Endodermal cell (in vitro differentiated cells): ENCODE results near the gene ITSN1. TPM values are rescaled to one million over a fixed set of nuclear protein-coding genes. Genes with fewer than 3 reads are reported as not detected.

ENCODE experiments used
- DNase-seq: peaks from one replicate; pipeline ENCODE4 v3.0.0-alpha.2; 2017
- H3K27ac ChIP-seq: 2 replicates; pipeline ENCODE4 v1.5.1; 2013; ENCODE audit warnings: mild to moderate bottlenecking, low read depth, low read length, moderate library complexity
- H3K27me3 ChIP-seq: 2 replicates; pipeline ENCODE4 v1.6.1; 2013; ENCODE audit warnings: mild to moderate bottlenecking, low read length, moderate library complexity; ENCODE audit not compliant: insufficient read depth, control insufficient read depth, poor library complexity, severe bottlenecking
- H3K36me3 ChIP-seq: 2 replicates; pipeline ENCODE4 v1.7.0; 2013; ENCODE audit warnings: mild to moderate bottlenecking, low read length, moderate library complexity; ENCODE audit not compliant: control insufficient read depth, insufficient read depth
- H3K4me1 ChIP-seq: one replicate; pipeline ENCODE4 v1.7.0; 2013; ENCODE audit warnings: low read length; ENCODE audit not compliant: control insufficient read depth, insufficient read depth
- H3K4me3 ChIP-seq: 2 replicates; pipeline ENCODE4 v1.5.1; 2013; ENCODE audit warnings: mild to moderate bottlenecking, low read length, moderate library complexity
- H3K9ac ChIP-seq: 2 replicates; pipeline ENCODE4 v1.6.1; 2013; ENCODE audit warnings: mild to moderate bottlenecking, low read length, moderate library complexity; ENCODE audit not compliant: poor library complexity, severe bottlenecking; ENCODE audit errors: extremely low read depth
- H3K9me3 ChIP-seq: 2 replicates; pipeline ENCODE4 v1.6.1; 2013; ENCODE audit warnings: mild to moderate bottlenecking, low read length, moderate library complexity; ENCODE audit not compliant: control insufficient read depth
- H3K27ac Mint-ChIP-seq: 2 replicates; pipeline ENCODE4 v1.8.0; 2020; ENCODE audit warnings: mixed read lengths
- H3K27me3 Mint-ChIP-seq: 2 replicates; pipeline ENCODE4 v1.8.0; 2021; ENCODE audit warnings: mild to moderate bottlenecking, mixed read lengths; ENCODE audit not compliant: insufficient read depth
- H3K36me3 Mint-ChIP-seq: 2 replicates; pipeline ENCODE4 v1.8.0; 2020; ENCODE audit warnings: low read depth, mixed read lengths
- H3K4me1 Mint-ChIP-seq: 2 replicates; pipeline ENCODE4 v1.8.0; 2020; ENCODE audit warnings: mixed read lengths
- H3K4me3 Mint-ChIP-seq: 2 replicates; pipeline ENCODE4 v1.8.0; 2020; ENCODE audit warnings: mild to moderate bottlenecking, moderate library complexity, mixed read lengths
- H3K9me3 Mint-ChIP-seq: 2 replicates; pipeline ENCODE4 v1.8.0; 2020; ENCODE audit warnings: mild to moderate bottlenecking, mixed read lengths
- CTCF ChIP-seq: fragments of 200-600 bp; sonication (generic); conservative IDR thresholded peaks from 2 replicates; pipeline ENCODE4 v1.5.0; 2021; ENCODE audit warnings: antibody characterized with exemption, mild to moderate bottlenecking
- WGBS, 2 experiments: methylation state at CpG; one replicate each; pipeline versions ENCODE4 v1.1.5 to v1.1.7; 2013; ENCODE audit warnings: missing lambda C conversion rate in 2 of 2, mixed read lengths in 1 of 2; ENCODE audit not compliant: insufficient coverage in 1 of 2, insufficient read length in 1 of 2; 5-methylcytosine and 5-hydroxymethylcytosine counted together
- total RNA-seq, 2 donors: library from RNA; stranded (reverse); fragmentation: NEBNext Ultra II Directional in 1 of 2; extraction: Animal tissue kit (Norgen Biotek cat#: 25700) in 1 of 2; gene quantifications; 2 replicates in 1 of 2; 3 replicates in 1 of 2; pipeline ENCODE4 v1.2.1, GENCODE V29; 2021

ITSN1 gene
- total RNA-seq, 2 donors from 2014 or later, result 89.6 to 104 TPM

GRCh38 chr21:33754481-33754880, 112.2 kb downstream of the ITSN1 start:
- no peak for DNase-seq
- no peak overlapping the region for H3K27ac ChIP-seq
- no peaks in the 10 kb centered on the region for H3K27me3 ChIP-seq
- Mint-ChIP-seq H3K4me1 (no peaks in the 10 kb centered on the region), H3K36me3 (peaks cover 47% of the 10 kb centered on the region), H3K27ac (no peak overlapping the region), H3K4me3 (no peak overlapping the region), H3K27me3 (no peaks in the 10 kb centered on the region), H3K9me3 (no peaks in the 10 kb centered on the region)
- H3K4me1 ChIP-seq, result no peaks in the 10 kb centered on the region
- H3K36me3 ChIP-seq, result peaks cover 69% of the 10 kb centered on the region
- H3K9me3 ChIP-seq, result no peaks in the 10 kb centered on the region
- WGBS, 2 experiments, result 93 to 98% methylated on average over 4 of the region's 4 CpGs
- no peak for TF ChIP-seq CTCF
- no peak overlapping the region for H3K9ac ChIP-seq
- H3K4me3 ChIP-seq, result no peak overlapping the region

GRCh38 chr21:33755354-33755753, 113.1 kb downstream of the ITSN1 start:
- Histone ChIP-seq H3K4me3 (no peak overlapping the region), H3K4me1 (no peaks in the 10 kb centered on the region), H3K27ac (no peak overlapping the region), H3K9ac (no peak overlapping the region), H3K27me3 (no peaks in the 10 kb centered on the region), H3K36me3 (peaks cover 72% of the 10 kb centered on the region), H3K9me3 (no peaks in the 10 kb centered on the region)
- TF ChIP-seq CTCF, result no peak
- H3K4me3 Mint-ChIP-seq, result no peak overlapping the region
- no peaks in the 10 kb centered on the region for H3K27me3 Mint-ChIP-seq
- H3K36me3 Mint-ChIP-seq, result peaks cover 46% of the 10 kb centered on the region
- no peak for DNase-seq
- H3K27ac Mint-ChIP-seq, result no peak overlapping the region
- 100% methylated on average over 1 of the region's 1 CpG; no CpG with 5 or more reads in 1 of the 2 experiments for WGBS, 2 experiments
- H3K9me3 Mint-ChIP-seq, result no peaks in the 10 kb centered on the region
- H3K4me1 Mint-ChIP-seq, result no peaks in the 10 kb centered on the region

- Histone ChIP-seq H3K36me3 (peaks cover 85% of the 10 kb centered on the region), H3K27me3 (no peaks in the 10 kb centered on the region), H3K27ac (peak overlapping the region; percentile 36), H3K4me1 (no peaks in the 10 kb centered on the region), H3K9me3 (no peaks in the 10 kb centered on the region), H3K4me3 (no peak overlapping the region), H3K9ac (no peak overlapping the region)
- Mint-ChIP-seq H3K36me3 (peaks cover 59% of the 10 kb centered on the region), H3K27me3 (no peaks in the 10 kb centered on the region), H3K4me1 (peaks cover 8% of the 10 kb centered on the region), H3K4me3 (no peak overlapping the region), H3K27ac (peak overlapping the region; percentile 92), H3K9me3 (no peaks in the 10 kb centered on the region)
- 87 to 88% methylated on average over 6 to 8 of the region's 9 CpGs for whole genome bisulfite sequencing, 2 experiments
- no peak for TF ChIP-seq CTCF
- no peak for DNase-seq
Measured at GRCh38 chr21:33760641-33761440, 118.5 kb downstream of the ITSN1 start.
